T47D (cell line): ENCODE measurements around the gene C22orf39.

Experiments
- DNase-seq, 2 experiments: peaks; one replicate each; pipeline versions ENCODE4 v3.0.0 to v3.0.0-alpha.2; 2011 to 2012; ENCODE audit warnings: low read depth in 1 of 2, low spot score in 1 of 2
- JUND ChIP-seq: IDR thresholded peaks from 2 replicates; pipeline ENCODE4 v1.6.1; 2012; ENCODE audit warnings: low read depth
- in situ Hi-C: cut with HindIII; loops from 2 replicates; pipeline ENCODE4 v1.10.0; 2016; ENCODE audit warnings: low sequenced_read_pairs, low pct_unique_long_range_greater_than_20kb

Gene C22orf39

DNA sequence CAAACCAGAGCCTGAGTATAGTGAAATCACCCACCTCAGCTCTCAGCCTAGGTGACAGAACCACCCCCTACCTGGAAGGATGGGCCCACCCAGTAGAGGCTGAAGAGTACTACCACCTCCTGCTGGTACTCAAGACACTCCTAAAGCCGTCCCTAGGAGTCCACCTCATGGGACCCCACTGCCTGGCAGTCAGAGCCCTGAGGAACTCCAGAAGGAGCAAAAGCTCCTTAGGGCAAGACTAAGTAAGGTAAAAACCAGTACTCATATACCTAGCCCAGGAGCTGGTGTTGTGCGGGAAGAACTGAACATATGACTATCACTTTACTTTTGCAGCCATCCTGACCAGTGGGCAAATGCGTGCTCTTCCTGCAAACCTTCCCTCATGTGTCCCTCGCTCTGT is 52.2 kb downstream of the C22orf39 start:
- DNase-seq = no peak
- TF ChIP-seq JUND = no peak
- in situ Hi-C loops = no loop called here

GRCh38 chr22:19394274-19395050 is 53.0 kb downstream of the C22orf39 start:
- no peak for TF ChIP-seq JUND
- in situ Hi-C loops = no loop called here
- no peak for DNase-seq

GRCh38 chr22:19393704-19394103 is 53.8 kb downstream of the C22orf39 start:
- DNase-seq = no peak
- no peak for TF ChIP-seq JUND
- in situ Hi-C loops = no loop called here
